Measurements from ENCODE around the gene NPS.

The NPS gene, protein sequence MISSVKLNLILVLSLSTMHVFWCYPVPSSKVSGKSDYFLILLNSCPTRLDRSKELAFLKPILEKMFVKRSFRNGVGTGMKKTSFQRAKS

DNA sequence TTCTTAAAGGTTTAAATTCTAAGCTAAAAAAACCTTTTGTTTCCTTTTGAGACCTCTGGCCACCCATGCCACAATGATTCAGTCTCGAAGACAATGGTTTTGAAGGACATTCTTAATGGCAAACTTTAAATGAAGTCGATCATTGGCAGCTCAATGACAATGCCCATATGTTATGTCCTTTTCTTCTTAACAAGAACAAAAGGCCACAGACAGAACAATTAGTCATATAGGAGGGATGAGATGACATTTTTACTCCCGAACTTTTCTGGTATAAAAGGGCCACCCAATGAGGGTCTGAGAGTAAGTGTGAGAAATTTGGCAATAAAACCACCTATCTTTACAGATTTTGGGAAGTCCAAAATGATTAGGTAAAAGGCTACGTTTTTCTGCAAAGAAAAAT, at the start of gene NPS:
Gene NPS (plus strand): TSS at position 301 of the 400 bp plus-strand sequence. CDS start 60 bp downstream, at position 361.
- DNase-seq (ENCODE audit: low read depth, low spot score), result no peak

DNA sequence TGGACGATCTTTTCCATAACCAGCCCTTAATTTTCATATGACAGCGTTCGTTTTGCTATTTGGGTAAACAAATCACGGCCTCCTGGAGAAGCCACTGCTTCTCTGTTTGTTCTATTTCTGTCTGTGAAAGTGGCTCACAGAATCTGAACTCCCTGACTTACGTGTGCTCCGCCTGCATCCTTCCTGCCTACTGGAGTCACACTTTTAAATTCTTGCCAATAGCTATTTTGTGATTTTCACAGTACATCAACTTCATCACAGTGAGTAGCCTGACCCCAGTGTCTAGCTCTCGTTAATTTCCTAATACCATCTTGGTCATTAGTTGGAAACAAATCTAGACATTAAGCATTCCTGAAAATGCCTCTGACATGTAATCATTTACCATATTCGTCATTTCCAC, 49.0 kb upstream of the NPS start:
- no peak for DNase-seq (ENCODE audit: low read depth, low spot score)

DNA sequence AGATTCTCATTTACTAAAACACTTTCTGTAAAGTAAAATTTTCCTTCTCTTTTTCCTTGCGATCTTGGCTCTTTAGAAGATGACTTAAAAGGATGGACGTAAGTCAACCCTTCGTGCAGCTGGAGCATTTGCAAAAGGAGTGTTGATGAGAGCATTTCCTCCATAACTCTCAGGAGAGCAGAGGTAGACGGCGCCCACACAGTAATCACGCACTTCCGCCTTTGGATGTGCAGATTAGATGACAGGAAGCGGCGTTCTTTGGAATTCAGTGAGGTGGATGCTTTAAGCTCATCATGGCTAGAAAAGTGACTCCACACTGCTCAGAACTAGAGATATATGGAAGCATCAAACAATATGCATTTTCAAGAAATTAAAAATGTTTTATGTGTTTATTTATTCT, 43.0 kb upstream of the NPS start:
- DNase-seq (ENCODE audit: low read depth, low spot score), result no peak

DNA sequence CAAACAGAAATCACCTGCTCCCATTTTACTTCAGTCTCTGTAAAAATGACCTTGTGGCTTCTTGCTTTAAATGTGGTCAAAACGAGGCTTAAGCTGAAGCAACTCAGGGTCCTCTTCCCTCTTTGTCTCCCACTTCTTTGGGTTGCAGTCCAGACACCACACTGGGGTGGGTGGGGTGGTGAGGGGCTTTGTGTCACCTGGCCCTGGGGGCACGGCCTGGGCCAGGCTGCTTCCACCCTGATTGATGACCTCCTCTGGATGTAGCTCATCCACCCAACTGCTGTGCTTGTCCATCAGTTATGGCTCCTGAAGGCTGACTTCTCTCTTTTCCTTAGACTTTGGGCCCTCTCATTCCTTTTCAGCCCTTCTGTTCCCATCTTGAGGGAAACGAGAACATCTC, 26.8 kb upstream of the NPS start:
- no peak for DNase-seq (ENCODE audit: low read depth, low spot score)

DNA sequence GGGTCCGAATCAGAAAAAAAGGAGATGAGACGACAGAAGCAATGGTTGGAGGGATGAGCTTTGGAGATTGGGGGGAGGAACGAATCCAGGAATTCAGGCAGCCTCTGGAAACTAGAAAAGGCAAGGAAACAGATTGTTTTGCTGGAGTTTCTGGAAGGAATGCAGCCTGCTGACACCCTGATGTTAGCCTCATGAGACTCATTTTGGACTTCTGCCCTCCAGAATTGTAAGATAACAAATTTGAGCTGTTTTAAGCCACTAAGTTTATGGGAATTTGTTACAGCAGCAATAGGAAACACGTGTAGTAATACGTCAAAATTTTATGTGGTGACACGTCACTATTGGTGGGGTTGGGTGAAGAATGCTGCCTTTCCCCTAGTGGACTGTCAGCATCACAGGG, 25.6 kb upstream of the NPS start:
- no peak for DNase-seq (ENCODE audit: low read depth, low spot score)

DNA sequence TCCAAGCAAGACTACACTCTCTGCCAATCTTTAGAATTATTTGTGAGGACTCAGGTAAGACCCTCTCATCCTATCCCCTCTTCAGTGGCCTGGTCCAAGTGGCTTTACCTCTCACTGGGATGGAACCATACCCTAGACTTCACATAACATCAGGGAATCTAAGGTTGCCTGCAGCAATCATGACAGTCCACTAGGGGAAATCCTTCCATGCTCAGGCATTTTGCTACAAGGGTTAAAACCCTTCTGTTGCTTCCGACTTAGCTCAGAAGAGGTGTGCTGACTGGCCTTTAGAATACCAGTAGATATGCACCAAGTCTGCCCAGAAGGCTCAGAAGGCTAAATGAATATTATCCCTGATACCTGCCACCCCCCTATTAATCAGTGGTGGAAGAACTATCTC, 24.9 kb upstream of the NPS start:
- DNase-seq (ENCODE audit: low read depth, low spot score), result no peak

DNA sequence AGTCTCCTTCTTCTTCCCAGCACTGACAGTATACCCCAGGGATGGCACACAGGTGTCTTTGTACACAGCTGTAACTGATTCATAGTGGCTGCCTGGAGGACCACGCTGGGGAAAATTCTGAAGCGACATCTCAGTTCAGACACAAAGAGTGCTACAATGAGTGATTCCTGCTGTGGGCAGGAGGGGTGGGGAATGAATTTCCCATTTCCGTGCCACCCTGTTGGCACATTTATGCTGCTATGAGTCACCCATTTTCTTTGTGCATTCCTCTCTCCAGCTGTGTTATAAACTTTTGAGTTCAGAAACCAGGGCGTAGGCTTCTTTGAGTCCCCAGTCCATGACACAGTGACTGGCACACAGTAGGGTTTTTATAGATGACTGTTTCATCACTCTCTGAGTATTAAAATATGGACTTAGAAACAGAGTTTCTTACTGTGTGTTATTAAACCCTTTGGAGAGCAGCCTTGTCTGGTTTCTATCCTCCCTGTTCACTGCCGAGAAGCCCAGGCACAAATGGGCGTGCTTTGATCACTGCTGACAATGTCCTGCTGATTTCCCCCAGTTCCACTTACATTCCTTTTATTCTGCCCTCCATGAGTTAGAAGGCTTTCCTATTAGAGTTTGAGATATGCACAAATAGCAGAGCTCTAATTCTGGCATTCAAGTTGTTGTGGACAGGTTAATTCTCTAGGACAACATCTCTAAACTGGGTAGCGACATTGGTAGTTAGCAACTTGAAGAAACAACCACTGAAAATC, 24.0 kb upstream of the NPS start:
- DNase-seq (ENCODE audit: low read depth, low spot score), result no peak

DNA sequence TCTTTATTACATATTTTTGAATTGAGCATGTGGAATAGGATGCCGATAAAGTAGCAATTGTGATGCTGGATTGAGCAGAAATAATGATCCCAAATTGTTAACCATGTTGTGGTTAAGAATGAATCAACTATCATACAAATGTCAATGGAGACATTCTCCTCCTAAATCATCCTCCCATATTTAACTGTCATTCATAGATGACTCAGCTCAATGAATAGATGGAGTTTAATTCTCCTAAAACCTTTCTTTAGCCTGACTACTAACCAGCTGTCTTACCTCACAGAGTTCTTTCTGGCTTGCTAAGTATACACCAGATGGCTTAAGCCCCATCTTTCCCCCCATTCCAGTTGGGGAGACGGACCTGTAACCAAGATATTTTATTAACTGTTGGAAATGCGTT, 23.4 kb upstream of the NPS start:
- no peak for DNase-seq (ENCODE audit: low read depth, low spot score)

DNA sequence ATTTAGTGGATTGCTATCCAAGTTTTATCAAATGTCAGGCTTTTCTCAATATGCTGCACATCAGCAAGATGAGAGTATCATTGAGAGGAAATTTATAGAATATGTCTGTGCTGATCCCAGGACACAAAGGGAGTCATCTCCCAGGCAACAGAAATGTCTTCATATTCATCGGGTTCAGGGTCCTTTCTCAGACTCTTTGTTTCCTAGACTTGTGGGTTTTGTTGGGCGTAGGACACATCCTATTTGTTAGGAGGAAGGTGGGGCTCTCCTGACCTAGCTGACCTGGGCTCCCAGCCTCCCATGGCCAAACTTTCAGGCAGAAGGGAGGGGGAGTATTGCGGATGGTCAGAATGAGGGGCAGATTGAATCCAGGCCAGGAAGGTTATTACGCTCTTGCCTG, 22.9 kb upstream of the NPS start:
- no peak for DNase-seq (ENCODE audit: low read depth, low spot score)

DNA sequence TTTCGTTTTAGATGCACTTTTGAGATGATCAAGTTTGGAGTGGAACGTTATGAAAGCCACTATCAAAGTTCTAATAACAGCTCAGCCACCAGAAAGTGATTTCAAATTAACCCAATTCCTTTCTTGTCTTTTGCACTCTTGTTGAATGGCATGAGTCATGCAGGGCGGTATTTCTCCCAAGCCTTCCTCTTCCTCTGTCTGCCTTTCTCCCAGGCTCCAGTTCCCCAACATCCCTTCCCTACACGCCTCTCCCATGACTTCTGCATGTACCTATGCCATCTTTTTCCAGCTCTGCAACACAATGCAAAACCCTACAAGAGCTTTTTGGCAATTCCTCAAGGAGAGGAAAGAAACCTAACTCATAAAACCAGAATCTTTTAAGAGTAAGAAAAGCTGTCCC, 21.8 kb upstream of the NPS start:
- no peak for DNase-seq (ENCODE audit: low read depth, low spot score)

DNA sequence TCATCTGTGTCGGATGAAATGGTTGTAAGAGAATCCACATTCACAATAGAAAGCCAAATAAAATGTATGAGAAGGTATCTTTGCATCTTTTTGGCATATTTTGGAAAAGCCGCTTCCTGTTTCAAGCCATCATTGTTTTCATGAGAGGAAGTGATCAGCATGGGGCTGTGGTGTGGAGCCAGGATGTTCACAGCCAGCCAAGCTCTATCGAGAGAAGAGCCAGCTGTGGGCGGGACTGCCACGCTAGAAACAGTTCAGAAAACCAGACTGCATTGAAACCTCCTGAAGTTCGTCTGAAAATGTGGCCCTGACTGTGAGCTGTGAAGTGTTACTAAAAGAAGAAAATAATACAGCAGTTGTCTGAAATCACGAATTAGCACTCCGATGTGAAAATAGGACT, 21.2 kb upstream of the NPS start:
- DNase-seq (ENCODE audit: low read depth, low spot score), result no peak

DNA sequence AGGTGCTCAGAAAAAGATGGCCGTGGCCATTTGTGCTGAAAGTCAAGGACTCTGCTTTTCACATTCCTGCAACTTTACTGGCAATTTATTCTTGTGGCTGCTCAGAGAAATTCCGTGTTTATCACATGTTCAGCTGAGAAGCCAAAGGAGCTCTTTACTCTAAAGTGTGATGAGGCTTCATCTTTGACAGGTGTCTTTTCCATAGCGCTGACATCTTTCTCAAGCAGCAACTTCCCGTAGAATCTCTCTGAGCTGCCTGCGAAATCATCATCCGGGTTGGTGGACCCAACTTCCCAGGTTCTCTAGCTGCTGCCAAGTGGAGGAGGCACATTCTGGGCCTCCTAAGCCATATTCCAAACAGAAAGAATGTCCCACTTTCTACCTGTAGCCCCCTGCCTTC, 16.9 kb upstream of the NPS start:
- DNase-seq (ENCODE audit: low read depth, low spot score), result no peak

DNA sequence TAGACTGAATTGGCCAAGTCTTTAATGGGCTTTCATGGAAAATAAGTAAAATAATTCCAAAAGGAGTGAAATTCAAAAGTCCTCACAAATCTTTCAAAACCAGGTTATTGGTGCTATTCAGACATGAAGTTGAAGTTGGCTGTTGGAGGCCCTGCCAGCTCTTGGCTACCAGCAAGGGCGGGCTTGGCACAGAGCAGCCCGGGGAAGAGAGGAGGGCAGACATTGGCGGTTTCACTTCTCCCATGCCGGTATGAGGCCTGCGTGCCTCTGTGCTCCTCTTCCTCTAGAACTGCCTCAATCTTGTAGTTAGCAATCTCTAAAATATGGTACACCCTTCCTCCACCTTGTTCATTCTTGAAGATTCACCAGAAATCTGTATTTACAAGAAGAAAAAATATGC, 16.4 kb upstream of the NPS start:
- no peak for DNase-seq (ENCODE audit: low read depth, low spot score)

DNA sequence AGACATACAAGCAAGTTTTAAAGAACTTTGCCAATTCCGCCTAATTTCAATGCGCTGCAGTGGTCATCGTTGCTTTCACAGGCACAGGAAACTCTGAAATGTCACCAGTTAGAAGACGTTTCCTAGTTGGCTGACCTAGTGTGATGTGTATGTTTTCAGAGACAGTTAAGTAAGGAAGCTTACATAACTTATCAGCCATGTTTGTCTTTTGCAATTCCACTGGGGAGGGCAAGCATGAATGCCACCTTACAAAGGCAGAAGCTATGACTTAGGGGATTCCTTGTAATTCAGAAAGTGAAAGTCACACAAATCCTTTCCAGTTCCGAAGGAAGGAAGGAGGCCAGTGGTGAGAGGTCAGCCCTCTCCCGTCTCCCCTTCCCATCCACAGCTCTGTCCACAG, 15.0 kb upstream of the NPS start:
- no peak for DNase-seq (ENCODE audit: low read depth, low spot score)

DNA sequence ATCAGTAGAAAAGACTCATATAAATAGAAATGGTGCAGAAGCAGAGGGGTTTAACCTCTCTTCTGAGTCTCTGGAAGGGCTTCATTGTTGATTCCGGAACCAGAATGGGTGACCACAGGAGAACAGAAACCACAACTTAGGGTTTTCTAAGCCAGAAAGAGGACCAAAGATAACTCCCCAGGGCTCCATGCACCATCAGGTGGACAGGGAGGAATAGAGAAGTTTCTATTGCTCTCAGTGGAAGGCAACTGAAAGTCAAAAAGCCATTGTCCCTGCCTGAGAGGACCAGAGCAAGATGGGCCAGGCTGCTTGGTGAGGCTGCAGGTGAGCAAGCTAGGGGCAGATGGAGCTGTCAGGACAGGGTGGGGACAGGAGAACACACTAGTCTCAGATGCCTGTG, 14.6 kb upstream of the NPS start:
- DNase-seq (ENCODE audit: low read depth, low spot score), result no peak

DNA sequence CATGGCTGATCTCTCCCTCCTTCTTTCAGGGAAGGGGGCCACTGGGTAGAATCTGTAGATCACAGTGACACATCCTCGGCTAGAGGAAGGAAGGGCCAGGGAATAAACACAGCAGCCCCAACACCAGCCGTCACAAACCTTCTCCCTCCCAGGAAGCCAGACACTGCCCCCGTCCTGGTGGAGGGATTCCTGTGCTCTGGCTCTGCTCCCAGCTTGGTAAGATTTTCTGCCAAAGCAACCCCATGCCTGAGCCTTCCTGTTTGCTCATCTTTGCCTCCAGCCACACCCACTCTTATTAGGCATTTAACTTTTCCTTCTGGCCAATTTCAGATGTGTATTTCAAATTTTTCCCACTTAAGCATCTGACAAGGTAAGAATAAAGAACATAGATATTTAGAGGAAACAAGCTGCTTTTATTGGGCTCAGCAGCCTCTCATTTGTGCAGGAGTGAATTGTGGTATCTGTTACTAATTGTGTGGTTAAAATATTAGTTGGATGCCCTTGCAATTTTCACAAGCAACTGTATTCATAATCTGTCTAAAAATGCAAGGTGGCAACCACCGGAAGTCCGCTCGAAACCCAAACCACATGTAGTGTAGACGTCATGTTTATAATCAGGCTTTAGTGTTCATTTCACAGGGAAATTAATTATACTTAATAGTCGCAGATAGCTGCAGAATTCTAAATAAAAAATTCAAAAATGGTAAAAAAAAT, 13.2 kb upstream of the NPS start:
- no peak for DNase-seq (ENCODE audit: low read depth, low spot score)

DNA sequence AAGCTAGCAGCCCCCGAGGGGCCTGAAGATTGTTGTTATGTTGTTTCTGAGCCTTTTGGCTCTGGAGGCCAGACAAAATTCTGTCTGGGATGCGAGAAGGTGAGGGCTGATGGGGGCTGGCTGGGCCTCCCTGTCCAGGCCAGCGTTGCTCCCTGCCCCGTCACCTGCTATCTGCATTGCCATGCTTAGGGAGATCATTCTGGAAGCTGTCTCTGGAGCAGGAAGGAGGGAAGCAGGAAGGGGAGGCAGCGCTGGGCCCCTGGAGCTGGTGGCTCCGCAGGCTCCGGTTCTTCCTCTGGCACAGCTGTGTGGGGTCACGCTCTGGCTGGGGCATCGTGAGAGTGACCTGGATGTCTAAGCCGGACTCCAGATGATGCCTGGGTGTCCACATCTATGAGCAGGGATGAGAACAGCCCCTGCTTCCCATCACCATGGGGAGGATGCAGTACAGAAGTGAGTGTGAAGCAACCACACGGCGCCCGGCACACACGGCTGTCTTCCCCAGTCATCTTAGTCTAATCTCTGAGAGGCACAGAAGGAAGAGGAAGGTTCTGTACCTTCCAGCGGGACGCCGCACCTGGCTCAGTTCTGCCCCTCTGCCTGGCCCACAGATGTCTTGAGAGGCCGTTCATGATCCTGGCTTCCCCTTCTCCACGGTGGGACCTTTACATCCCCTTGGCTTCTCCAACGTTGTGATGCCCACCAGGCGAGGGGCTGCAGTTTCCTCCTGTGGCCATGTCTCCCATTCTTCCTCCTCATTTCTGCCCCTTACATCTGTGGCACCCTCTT, 11.9 kb upstream of the NPS start:
- no peak for DNase-seq (ENCODE audit: low read depth, low spot score)

DNA sequence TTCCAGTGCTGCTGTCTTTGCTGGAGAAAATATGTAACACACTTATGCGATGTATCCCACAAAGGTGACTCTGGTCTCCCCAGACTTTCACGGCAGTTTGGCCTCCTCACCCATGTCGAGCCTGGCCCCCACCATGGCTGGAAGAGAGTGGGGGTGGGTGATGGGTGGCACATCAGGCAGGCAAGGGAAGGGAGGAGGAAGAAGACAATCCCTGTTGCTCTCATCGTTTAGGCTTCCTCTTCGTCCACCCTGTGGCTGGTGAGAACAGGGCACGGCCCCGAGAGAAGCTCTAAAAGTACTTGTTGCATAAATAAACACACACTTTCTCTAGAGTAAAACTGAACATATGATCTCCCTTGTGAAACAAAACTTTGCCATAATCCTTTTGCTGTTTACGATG, 11.2 kb upstream of the NPS start:
- no peak for DNase-seq (ENCODE audit: low read depth, low spot score)

DNA sequence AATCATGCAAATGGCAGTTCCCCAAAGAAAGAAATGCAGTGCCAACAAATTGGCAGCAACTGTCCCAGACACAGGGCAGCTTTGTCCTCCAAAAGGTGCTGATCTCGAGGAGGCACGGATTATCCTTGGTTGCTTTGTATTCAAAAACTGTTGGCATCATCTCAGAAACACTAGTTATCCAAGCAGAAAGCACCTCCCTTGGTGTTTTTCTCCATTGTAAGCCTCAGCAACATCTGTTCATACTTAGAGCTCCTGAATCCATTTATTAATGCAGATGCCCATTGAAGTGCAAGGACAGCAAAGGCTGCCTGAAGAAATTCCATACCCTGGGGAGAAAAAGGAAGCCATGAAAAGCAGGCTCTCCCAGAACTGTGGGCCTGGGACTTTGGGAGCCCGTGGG, 1.1 kb upstream of the NPS start:
- no peak for DNase-seq (ENCODE audit: low read depth, low spot score)

DNA sequence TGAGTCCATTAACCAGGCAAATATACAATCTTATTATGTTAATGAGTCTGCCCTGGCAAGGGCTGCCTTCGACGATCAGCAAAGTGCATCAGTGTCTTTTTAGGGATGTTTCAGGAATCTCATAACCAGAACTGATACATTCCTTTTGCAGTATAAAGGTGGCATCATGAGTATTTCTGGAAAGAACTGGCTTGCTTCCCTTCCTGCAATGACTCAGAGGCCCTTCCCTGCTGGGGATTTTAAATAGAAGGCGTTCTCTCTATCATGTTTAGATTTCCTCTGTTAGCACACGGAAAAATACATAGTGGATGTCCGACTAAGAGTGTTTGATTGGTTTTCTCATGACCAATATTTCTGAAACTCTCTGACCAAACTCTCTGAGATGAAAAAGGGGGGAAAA, 1.8 kb downstream of the NPS start:
- no peak for DNase-seq (ENCODE audit: low read depth, low spot score)

DNA sequence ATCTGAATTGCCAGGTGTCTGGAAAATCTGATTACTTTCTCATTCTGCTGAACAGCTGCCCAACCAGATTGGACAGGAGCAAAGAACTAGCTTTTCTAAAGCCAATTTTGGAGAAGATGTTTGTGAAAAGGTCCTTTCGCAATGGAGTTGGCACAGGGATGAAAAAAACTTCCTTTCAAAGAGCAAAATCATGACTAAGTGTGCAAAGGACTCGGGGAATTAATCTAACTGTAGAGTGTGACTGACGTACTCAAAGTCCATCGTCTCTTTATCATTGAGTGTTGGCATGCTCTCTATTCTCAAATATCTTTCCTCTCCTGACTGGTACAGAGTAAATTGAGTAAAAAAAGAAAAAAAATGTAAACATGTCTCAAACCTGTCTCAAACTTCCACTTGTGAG, 3.3 kb downstream of the NPS start:
- DNase-seq (ENCODE audit: low read depth, low spot score), result no peak

DNA sequence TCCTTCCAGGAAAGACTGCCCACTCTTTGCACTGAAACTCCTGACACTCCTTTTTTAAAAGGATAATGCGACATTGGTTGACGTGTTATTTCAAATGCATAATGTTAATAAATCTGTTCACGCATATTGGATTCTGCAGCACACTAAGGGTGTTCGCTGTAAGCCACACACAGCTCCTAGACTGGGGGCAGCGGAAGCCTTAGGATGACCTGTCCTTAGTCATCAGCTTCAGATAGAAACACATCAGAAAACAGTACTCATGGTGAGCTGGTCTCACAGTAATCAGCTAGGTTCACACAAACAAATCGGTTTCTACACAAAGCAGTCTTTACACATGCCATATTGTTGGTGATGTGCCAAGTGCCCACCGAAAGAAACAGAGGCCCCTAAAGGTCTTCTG, 4.3 kb downstream of the NPS start:
- DNase-seq (ENCODE audit: low read depth, low spot score), result no peak

DNA sequence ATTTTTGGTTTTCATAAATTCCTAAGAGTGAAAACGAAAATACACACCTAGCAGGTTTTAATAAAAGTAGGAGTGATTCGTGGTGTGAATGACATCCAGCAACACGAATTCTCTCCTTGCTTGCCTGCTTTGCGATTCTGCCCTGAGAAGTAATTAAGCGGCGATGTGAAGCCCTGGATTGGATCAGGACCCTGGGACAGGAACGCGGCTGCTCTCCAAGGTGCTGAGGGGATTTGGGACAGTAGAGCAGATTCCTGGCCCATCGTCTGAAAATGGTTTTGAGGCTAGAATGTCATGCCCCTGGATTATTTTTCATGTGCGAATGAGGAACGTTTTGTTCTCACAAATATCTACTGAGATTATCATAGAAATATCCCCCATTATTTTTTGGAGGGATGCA, 7.8 kb downstream of the NPS start:
- no peak for DNase-seq (ENCODE audit: low read depth, low spot score)

Measured in smooth muscle cell of the brain vasculature (primary cell).